ENCODE results near the gene PGAP6.

Gene PGAP6

GRCh38 chr16:411576-412265 is 29.9 kb upstream of the PGAP6 start:
- DNase-seq (no peak), ATAC-seq (replicated peaks) (no peak)
- H3K4me3 Mint-ChIP-seq: no peak overlapping the region
- peak overlapping the region in 1 of 2 donors; percentile 65 for H3K27ac Mint-ChIP-seq
- no peaks in the 10 kb centered on the region for H3K36me3 Mint-ChIP-seq (ENCODE audit: insufficient read depth)
- no peaks in the 10 kb centered on the region for H3K4me1 Mint-ChIP-seq (ENCODE audit: low read depth in 2 of 2)
- no peaks in the 10 kb centered on the region for H3K9me3 Mint-ChIP-seq
- H3K27me3 Mint-ChIP-seq: no peaks in the 10 kb centered on the region

- Mint-ChIP-seq H3K9me3 (no peaks in the 10 kb centered on the region), H3K27ac (no peak overlapping the region)
- ATAC-seq (replicated peaks): no peak
These were observed 28.9 kb upstream of the PGAP6 start for GRCh38 chr16:410516-411178.

GRCh38 chr16:407253-407652 is 25.5 kb upstream of the PGAP6 start:
- DNase-seq (no peak), ATAC-seq (replicated peaks) (no peak)
- Mint-ChIP-seq H3K4me1 (ENCODE audit: low read depth in 2 of 2) (no peaks in the 10 kb centered on the region), H3K27me3 (no peaks in the 10 kb centered on the region), H3K36me3 (ENCODE audit: insufficient read depth) (peaks cover 1% of the 10 kb centered on the region), H3K27ac (no peak overlapping the region), H3K9me3 (no peaks in the 10 kb centered on the region), H3K4me3 (no peak overlapping the region)

More at GRCh38 chr16:410516-411178, 28.9 kb upstream of the PGAP6 start:
- Mint-ChIP-seq H3K4me1 (ENCODE audit: low read depth in 2 of 2) (no peaks in the 10 kb centered on the region), H3K36me3 (ENCODE audit: insufficient read depth) (no peaks in the 10 kb centered on the region), H3K4me3 (no peak overlapping the region), H3K27me3 (no peaks in the 10 kb centered on the region)
- no peak for DNase-seq

GRCh38 chr16:405548-406506 is 24.0 kb upstream of the PGAP6 start:
- no peak overlapping the region for H3K4me3 Mint-ChIP-seq
- no peaks in the 10 kb centered on the region for H3K27me3 Mint-ChIP-seq
- peaks cover 11% of the 10 kb centered on the region for H3K36me3 Mint-ChIP-seq (ENCODE audit: insufficient read depth)
- H3K9me3 Mint-ChIP-seq: no peaks in the 10 kb centered on the region
- DNase-seq (no peak), ATAC-seq (replicated peaks) (no peak)
- no peak overlapping the region for H3K27ac Mint-ChIP-seq
- no peaks in the 10 kb centered on the region for H3K4me1 Mint-ChIP-seq (ENCODE audit: low read depth in 2 of 2)

GRCh38 chr16:404971-405486 is 23.3 kb upstream of the PGAP6 start:
- ATAC-seq (replicated peaks) (no peak), DNase-seq (no peak)
- H3K27me3 Mint-ChIP-seq: no peaks in the 10 kb centered on the region
- no peak overlapping the region for H3K27ac Mint-ChIP-seq
- H3K4me3 Mint-ChIP-seq: no peak overlapping the region
- H3K36me3 Mint-ChIP-seq (ENCODE audit: insufficient read depth): peaks cover 15% of the 10 kb centered on the region
- no peaks in the 10 kb centered on the region for H3K9me3 Mint-ChIP-seq
- H3K4me1 Mint-ChIP-seq (ENCODE audit: low read depth in 2 of 2): peaks cover 0 to 6% of the 10 kb centered on the region in 2 donors

- Mint-ChIP-seq H3K27ac (peak within 1 kb of the TSS; percentile 87 to 90), H3K4me1 (ENCODE audit: low read depth in 2 of 2) (peaks cover 5 to 19% of the 10 kb centered on the region in 2 donors), H3K4me3 (peak within 1 kb of the TSS; percentile 85 to 86), H3K36me3 (ENCODE audit: insufficient read depth) (peaks cover 32% of the 10 kb centered on the region), H3K27me3 (no peaks in the 10 kb centered on the region), H3K9me3 (no peaks in the 10 kb centered on the region)
- DNase-seq (peak; percentile 91 to 94 (median 92)), ATAC-seq (replicated peaks) (peak; percentile 75)
These were observed 19.9 kb upstream of the PGAP6 start, which contains the start of gene DECR2 for GRCh38 chr16:401468-402348. Gene DECR2 (plus strand): TSS chr16:401885. CDS start chr16:401964, 79 bp downstream.

GRCh38 chr16:400061-400591 is 18.3 kb upstream of the PGAP6 start:
- ATAC-seq (replicated peaks) (no peak), DNase-seq (no peak)
- H3K4me3 Mint-ChIP-seq: peak overlapping the region; percentile 85 to 86
- peak overlapping the region; percentile 87 to 90 for H3K27ac Mint-ChIP-seq
- peaks cover 34% of the 10 kb centered on the region for H3K36me3 Mint-ChIP-seq (ENCODE audit: insufficient read depth)
- no peaks in the 10 kb centered on the region for H3K27me3 Mint-ChIP-seq
- H3K4me1 Mint-ChIP-seq (ENCODE audit: low read depth in 2 of 2): peaks cover 5 to 21% of the 10 kb centered on the region in 2 donors
- no peaks in the 10 kb centered on the region for H3K9me3 Mint-ChIP-seq

- ATAC-seq (replicated peaks) (no peak), DNase-seq (no peak)
- H3K4me3 Mint-ChIP-seq: peak overlapping the region; percentile 85 to 86
- H3K9me3 Mint-ChIP-seq: no peaks in the 10 kb centered on the region
- H3K27me3 Mint-ChIP-seq: no peaks in the 10 kb centered on the region
- peaks cover 37% of the 10 kb centered on the region for H3K36me3 Mint-ChIP-seq (ENCODE audit: insufficient read depth)
- H3K27ac Mint-ChIP-seq: no peak overlapping the region
- peaks cover 5 to 21% of the 10 kb centered on the region in 2 donors for H3K4me1 Mint-ChIP-seq (ENCODE audit: low read depth in 2 of 2)
These were observed 17.7 kb upstream of the PGAP6 start for GRCh38 chr16:399340-400019.

- Mint-ChIP-seq H3K27ac (peak overlapping the region in 1 of 2 donors; percentile 60), H3K27me3 (no peaks in the 10 kb centered on the region), H3K4me1 (ENCODE audit: low read depth in 2 of 2) (peaks cover 5 to 21% of the 10 kb centered on the region in 2 donors), H3K36me3 (ENCODE audit: insufficient read depth) (peaks cover 38% of the 10 kb centered on the region), H3K4me3 (peak overlapping the region; percentile 58 to 85), H3K9me3 (no peaks in the 10 kb centered on the region)
- ATAC-seq (replicated peaks) (no peak), DNase-seq (no peak)
These were observed 17.0 kb upstream of the PGAP6 start for GRCh38 chr16:398561-399339.

GRCh38 chr16:397736-398332 is 16.1 kb upstream of the PGAP6 start:
- Mint-ChIP-seq H3K36me3 (ENCODE audit: insufficient read depth) (peaks cover 38% of the 10 kb centered on the region), H3K4me3 (peak overlapping the region; percentile 58 to 85), H3K27ac (peak overlapping the region in 1 of 2 donors; percentile 60), H3K9me3 (no peaks in the 10 kb centered on the region), H3K27me3 (no peaks in the 10 kb centered on the region), H3K4me1 (ENCODE audit: low read depth in 2 of 2) (peaks cover 5 to 21% of the 10 kb centered on the region in 2 donors)
- no peak for ATAC-seq (replicated peaks)
- DNase-seq: no peak

- Mint-ChIP-seq H3K4me3 (peak within 1 kb of the TSS; percentile 78 to 85), H3K27me3 (no peaks in the 10 kb centered on the region), H3K36me3 (ENCODE audit: insufficient read depth) (peaks cover 37% of the 10 kb centered on the region), H3K27ac (peak within 1 kb of the TSS in 1 of 2 donors; percentile 87), H3K9me3 (no peaks in the 10 kb centered on the region), H3K4me1 (ENCODE audit: low read depth in 2 of 2) (peaks cover 5 to 27% of the 10 kb centered on the region in 2 donors)
- no peak for ATAC-seq (replicated peaks)
- no peak for DNase-seq
These were observed 15.4 kb upstream of the PGAP6 start, which contains the start of gene NME4 for GRCh38 chr16:397135-397661. Gene NME4 (plus strand): TSS chr16:397199. CDS start chr16:397223, 24 bp downstream.
